ENCODE data around the gene SCGB2A2.

- TF ChIP-seq, protein P1, sequence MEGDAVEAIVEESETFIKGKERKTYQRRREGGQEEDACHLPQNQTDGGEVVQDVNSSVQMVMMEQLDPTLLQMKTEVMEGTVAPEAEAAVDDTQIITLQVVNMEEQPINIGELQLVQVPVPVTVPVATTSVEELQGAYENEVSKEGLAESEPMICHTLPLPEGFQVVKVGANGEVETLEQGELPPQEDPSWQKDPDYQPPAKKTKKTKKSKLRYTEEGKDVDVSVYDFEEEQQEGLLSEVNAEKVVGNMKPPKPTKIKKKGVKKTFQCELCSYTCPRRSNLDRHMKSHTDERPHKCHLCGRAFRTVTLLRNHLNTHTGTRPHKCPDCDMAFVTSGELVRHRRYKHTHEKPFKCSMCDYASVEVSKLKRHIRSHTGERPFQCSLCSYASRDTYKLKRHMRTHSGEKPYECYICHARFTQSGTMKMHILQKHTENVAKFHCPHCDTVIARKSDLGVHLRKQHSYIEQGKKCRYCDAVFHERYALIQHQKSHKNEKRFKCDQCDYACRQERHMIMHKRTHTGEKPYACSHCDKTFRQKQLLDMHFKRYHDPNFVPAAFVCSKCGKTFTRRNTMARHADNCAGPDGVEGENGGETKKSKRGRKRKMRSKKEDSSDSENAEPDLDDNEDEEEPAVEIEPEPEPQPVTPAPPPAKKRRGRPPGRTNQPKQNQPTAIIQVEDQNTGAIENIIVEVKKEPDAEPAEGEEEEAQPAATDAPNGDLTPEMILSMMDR (IDR thresholded peaks at IDR 0.05): no peak
- no peak for TF ChIP-seq FOSL2 (IDR thresholded peaks at IDR 0.05; ENCODE audit: borderline replicate concordance, low read depth)
- no peak for TF ChIP-seq NFIC (IDR thresholded peaks at IDR 0.05; ENCODE audit: borderline replicate concordance)
- no peak for TF ChIP-seq NRF1 (IDR thresholded peaks at IDR 0.05; ENCODE audit: low read depth, low read length)
- no peak for TF ChIP-seq POLR2AphosphoS5 (IDR thresholded peaks at IDR 0.05; ENCODE audit: low read depth, low read length)
- no peak for TF ChIP-seq RFX5 (IDR thresholded peaks at IDR 0.05; ENCODE audit: low read length)
- TF ChIP-seq TAF1 (IDR thresholded peaks at IDR 0.05; ENCODE audit: borderline replicate concordance, low read depth, low read length): no peak
- no peak for TF ChIP-seq TCF12 (IDR thresholded peaks at IDR 0.05)
- TF ChIP-seq, protein P2, sequence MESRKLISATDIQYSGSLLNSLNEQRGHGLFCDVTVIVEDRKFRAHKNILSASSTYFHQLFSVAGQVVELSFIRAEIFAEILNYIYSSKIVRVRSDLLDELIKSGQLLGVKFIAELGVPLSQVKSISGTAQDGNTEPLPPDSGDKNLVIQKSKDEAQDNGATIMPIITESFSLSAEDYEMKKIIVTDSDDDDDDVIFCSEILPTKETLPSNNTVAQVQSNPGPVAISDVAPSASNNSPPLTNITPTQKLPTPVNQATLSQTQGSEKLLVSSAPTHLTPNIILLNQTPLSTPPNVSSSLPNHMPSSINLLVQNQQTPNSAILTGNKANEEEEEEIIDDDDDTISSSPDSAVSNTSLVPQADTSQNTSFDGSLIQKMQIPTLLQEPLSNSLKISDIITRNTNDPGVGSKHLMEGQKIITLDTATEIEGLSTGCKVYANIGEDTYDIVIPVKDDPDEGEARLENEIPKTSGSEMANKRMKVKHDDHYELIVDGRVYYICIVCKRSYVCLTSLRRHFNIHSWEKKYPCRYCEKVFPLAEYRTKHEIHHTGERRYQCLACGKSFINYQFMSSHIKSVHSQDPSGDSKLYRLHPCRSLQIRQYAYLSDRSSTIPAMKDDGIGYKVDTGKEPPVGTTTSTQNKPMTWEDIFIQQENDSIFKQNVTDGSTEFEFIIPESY (IDR thresholded peaks at IDR 0.05; ENCODE audit: borderline replicate concordance, low read depth): no peak
- TF ChIP-seq, protein P3, sequence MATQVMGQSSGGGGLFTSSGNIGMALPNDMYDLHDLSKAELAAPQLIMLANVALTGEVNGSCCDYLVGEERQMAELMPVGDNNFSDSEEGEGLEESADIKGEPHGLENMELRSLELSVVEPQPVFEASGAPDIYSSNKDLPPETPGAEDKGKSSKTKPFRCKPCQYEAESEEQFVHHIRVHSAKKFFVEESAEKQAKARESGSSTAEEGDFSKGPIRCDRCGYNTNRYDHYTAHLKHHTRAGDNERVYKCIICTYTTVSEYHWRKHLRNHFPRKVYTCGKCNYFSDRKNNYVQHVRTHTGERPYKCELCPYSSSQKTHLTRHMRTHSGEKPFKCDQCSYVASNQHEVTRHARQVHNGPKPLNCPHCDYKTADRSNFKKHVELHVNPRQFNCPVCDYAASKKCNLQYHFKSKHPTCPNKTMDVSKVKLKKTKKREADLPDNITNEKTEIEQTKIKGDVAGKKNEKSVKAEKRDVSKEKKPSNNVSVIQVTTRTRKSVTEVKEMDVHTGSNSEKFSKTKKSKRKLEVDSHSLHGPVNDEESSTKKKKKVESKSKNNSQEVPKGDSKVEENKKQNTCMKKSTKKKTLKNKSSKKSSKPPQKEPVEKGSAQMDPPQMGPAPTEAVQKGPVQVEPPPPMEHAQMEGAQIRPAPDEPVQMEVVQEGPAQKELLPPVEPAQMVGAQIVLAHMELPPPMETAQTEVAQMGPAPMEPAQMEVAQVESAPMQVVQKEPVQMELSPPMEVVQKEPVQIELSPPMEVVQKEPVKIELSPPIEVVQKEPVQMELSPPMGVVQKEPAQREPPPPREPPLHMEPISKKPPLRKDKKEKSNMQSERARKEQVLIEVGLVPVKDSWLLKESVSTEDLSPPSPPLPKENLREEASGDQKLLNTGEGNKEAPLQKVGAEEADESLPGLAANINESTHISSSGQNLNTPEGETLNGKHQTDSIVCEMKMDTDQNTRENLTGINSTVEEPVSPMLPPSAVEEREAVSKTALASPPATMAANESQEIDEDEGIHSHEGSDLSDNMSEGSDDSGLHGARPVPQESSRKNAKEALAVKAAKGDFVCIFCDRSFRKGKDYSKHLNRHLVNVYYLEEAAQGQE (IDR thresholded peaks at IDR 0.05; ENCODE audit: low read depth, low read length): no peak
- no peak for TF ChIP-seq MEF2A (IDR thresholded peaks at IDR 0.05; ENCODE audit: borderline replicate concordance, low read depth)
- no peak for TF ChIP-seq GABPA (IDR thresholded peaks at IDR 0.05; ENCODE audit: low read depth)
Observed at GRCh38 chr11:62223095-62223494, 46.9 kb upstream of the SCGB2A2 start.
